Measurements from ENCODE around the gene TAAR8. TPM values are rescaled to one million over a fixed set of nuclear protein-coding genes. Genes with fewer than 3 reads are reported as not detected.

TAAR8 gene
- total and polyA plus RNA-seq, 2 of the 13 experiments (the other 11 are each of a cell fraction or from before 2014, with no cell fraction given) = 0.07 TPM; not detected in 1

DNA sequence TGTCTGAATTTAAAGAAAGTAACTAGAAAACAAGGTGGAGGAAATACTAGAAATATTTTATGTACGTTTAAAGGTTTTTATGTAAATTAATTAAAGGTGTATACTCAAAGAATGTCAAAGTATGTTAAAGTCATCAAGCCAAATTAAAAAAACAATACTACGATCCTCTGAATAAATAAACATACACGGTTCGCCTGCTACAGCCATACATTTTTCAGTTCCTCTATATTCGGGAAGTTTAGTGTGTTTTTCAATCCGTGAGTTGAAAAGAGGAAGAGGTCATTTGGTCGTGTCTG is 40.2 kb upstream of the TAAR8 start:
- no peak overlapping the region for H2AFZ ChIP-seq (ENCODE audit: low read length)
- ChIA-PET POLR2A (interaction anchor here (0.9 to 1.7 kb wide), 6 partner anchors 11 to 306 kb away, joined by 4 to 23 read pairs (median 8); partner anchors contain the start of genes RPS12 and SLC18B1), CTCF (ENCODE audit: low intra/inter-chr PET ratio, low total read pairs) (no interaction called here)
- TF ChIP-seq ELK4 (CRISPR knock-in tag; IDR thresholded peaks at IDR 0.05; ENCODE audit: borderline replicate concordance) (no peak), SIX1 (CRISPR knock-in tag; IDR thresholded peaks at IDR 0.05; ENCODE audit: borderline replicate concordance) (no peak), RBFOX2 (IDR thresholded peaks at IDR 0.05; ENCODE audit: low read depth, low read length) (no peak), DDIT3 (CRISPR knock-in tag; IDR thresholded peaks at IDR 0.05) (no peak), HMG20A (CRISPR knock-in tag; IDR thresholded peaks at IDR 0.05; ENCODE audit: borderline replicate concordance) (no peak)
- DNase-seq (ENCODE audit: low spot score) (no peak), ATAC-seq (no peak), FAIRE-seq (no peak)
- BruUV-seq (replicated peaks) = no TSS peak
- peaks cover 28% of the 10 kb centered on the region for H3K4me1 ChIP-seq (ENCODE audit: insufficient read depth, low read length)
- no peaks in the 10 kb centered on the region for H3K27me3 ChIP-seq (ENCODE audit: control insufficient read depth in 1 of 2, insufficient read depth in 2 of 2, low read length in 2 of 2)
- H3K79me2 ChIP-seq (ENCODE audit: insufficient read depth, low read length) = peaks cover 40% of the 10 kb centered on the region
- peaks cover 10% of the 10 kb centered on the region for H4K20me1 ChIP-seq (ENCODE audit: insufficient read depth, low read length)
- in situ Hi-C loops (cut with HindIII; ENCODE audit: extremely low pct_ligation_motif_present, low pct_unique_long_range_greater_than_20kb) = no loop called here
- peak overlapping the region; percentile 92 for H3K4me2 ChIP-seq (ENCODE audit: low read depth, low read length)
- WGBS (ENCODE audit: low lambda C conversion rate) = under 1% methylated on average over 7 of the region's 7 CpGs
- peak overlapping the region; percentile 66 for H3K27ac ChIP-seq (ENCODE audit: extremely low read length, insufficient read depth, low read length)
- no peaks in the 10 kb centered on the region for H3K9me3 ChIP-seq (ENCODE audit: low read length)
- intact Hi-C loops (cut with micrococcal nuclease; ENCODE audit: unreplicated experiment) = loop anchor here (5.0 to 10.0 kb wide), 3 partner anchors 300 to 1440 kb away; partner anchors contain the start of genes RPS12 and TBPL1
- peak overlapping the region; percentile 76 for H3K9ac ChIP-seq (ENCODE audit: insufficient read depth, low read depth, low read length)
- peaks cover 0 to 5% of the 10 kb centered on the region in 2 experiments; a peak in 3 of 5 replicates for H3K36me3 ChIP-seq (replicated peaks in 1 of 2; ENCODE audit: control insufficient read depth in 1 of 2, insufficient read depth in 2 of 2, low read length in 2 of 2)
- H3K4me3 ChIP-seq (replicated peaks in 1 of 3; ENCODE audit: insufficient read depth in 1 of 3, low read depth in 2 of 3, low read length in 3 of 3) = peak overlapping the region; percentile 82 to 89 (median 88)

Measured in HepG2 (cell line).